ENCODE results near the gene PYCR2.

GRCh38 chr1:225946803-225947202 lies 22.8 kb upstream of the PYCR2 start:
- TF ChIP-seq POLR2A (IDR thresholded peaks at IDR 0.05; ENCODE audit: control extremely low read depth in 1 of 2, low read depth in 2 of 2, low read length in 2 of 2) (no peak), POLR2AphosphoS5 (IDR thresholded peaks at IDR 0.05; ENCODE audit: low read depth, low read length) (no peak), CTCF (IDR thresholded peaks at IDR 0.05; ENCODE audit: control extremely low read depth in 1 of 3, insufficient read depth in 1 of 3, low read depth in 1 of 3, low read length in 3 of 3) (no peak), EZH2 (IDR thresholded peaks at IDR 0.05; ENCODE audit: low read depth, low read length, severe bottlenecking) (no peak), USF2 (IDR thresholded peaks at IDR 0.05; ENCODE audit: low read length) (no peak)
